Activated CD4-positive, CD25-positive, alpha-beta regulatory T cell treated with anti-CD3 and anti-CD28 coated beads, Interleukin-2, amount 50 U/mL, for 72 hours (primary cell): ENCODE measurements around the gene CHN2.

Experiments used
- DNase-seq: peaks from one replicate; pipeline ENCODE4 v3.0.0; 2021

Gene CHN2

DNA sequence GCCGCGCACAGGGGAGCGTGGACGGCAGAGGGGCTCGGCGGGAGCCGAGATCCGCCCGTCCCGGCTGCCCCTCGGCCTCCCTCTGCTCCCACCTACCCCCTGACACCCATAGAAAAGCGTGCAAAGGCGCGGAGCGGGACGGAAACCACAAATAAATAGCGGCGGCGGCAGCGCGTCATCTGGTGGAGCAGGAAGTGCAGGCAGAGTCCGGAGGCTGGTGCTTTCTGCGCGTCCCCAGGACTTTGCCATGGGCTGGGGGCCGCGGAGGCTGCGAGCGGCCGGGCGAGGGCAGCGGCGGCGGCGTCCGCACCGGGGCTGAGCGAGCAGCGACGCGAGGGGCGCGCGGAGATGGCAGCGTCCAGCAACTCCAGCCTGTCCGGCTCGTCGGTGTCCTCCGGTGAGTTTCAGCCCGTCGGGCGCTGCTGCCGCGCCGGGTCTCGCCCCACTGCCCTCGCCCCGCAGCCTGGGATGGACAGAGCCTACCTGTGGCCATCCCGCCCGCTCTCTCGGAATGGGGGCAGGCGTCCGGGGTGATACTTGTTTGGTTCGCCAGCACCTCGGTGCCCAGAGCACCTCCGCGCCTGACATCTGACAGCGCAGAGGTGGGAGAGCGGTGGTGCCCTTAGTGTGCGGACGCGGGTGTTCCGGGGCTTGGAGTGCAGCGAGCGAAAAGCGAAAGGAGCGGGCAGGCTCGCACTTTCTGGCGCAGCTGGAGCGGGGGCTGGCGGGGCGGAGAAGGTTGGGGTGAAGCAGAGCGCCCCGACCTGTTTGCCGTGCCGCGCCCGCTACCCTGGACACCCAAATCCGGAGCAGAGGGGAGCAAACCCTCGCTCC is at the start of gene CHN2:
Gene CHN2, plus strand, starts transcription at position 182 of the 834 bp plus-strand sequence.
- DNase-seq, result peak; percentile 31

GRCh38 chr7:29145553-29146056 is 49.0 kb upstream of the CHN2 start:
- no peak for DNase-seq

- no peak for DNase-seq
Observed at GRCh38 chr7:29146057-29146706, 48.4 kb upstream of the CHN2 start, which contains the start of gene CPVL. Gene CPVL (minus strand): TSS chr7:29146537. CDS start chr7:29121061, 25,476 bp downstream.

GRCh38 chr7:29146888-29147609 is 47.5 kb upstream of the CHN2 start:
- no peak for DNase-seq

- no peak for DNase-seq
Observed at GRCh38 chr7:29147821-29148220, 46.8 kb upstream of the CHN2 start.

DNA sequence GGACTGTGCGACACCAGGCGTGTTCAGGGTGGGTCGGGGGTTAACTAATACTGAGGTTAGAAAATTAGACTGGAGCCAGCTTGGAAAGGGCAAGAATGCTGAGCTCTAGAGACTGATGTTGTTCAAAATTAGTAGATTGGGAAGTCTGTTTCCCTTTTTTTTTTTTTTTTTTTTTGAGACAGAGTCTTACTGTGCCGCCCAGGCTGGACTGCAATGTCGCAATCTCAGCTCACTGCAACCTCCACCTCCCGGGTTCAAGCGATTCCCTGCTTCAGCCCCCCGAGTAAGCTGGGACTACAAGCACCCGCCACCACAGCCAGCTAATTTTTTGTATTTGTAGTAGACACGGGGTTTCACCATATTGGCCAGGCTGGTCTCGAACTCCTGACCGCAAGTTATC is 45.5 kb upstream of the CHN2 start:
- no peak for DNase-seq

- no peak for DNase-seq
Observed at GRCh38 chr7:29150856-29151255, 43.7 kb upstream of the CHN2 start.

GRCh38 chr7:29154076-29154475 is 40.5 kb upstream of the CHN2 start:
- DNase-seq, result no peak

DNA sequence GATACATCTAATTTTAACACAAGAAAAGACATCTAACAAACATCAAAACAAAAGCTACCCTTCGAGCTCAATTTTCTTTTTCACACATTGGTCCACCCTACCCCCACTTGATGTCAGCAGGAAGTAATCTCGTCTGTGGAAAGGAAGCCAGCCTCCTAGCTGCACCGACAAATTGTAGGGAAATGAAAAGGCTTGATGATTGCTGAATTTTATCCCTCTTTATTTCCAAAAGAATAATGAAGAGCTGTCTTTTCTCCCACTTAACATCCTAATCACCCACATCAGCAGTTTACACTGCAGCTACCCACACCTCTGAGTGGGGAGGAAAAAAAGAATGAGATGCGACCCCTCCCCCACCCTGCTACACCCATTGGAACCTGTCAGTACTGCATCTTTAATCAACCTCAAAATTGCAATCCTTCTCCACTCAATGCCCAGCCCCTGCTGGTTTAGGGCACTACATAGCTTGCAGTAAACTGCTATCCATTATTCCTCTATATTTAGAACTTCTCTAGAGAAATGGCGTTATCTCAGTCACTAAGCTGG is 37.6 kb upstream of the CHN2 start:
- DNase-seq, result no peak

GRCh38 chr7:29158795-29159423 is 35.7 kb upstream of the CHN2 start:
- DNase-seq, result no peak

DNA sequence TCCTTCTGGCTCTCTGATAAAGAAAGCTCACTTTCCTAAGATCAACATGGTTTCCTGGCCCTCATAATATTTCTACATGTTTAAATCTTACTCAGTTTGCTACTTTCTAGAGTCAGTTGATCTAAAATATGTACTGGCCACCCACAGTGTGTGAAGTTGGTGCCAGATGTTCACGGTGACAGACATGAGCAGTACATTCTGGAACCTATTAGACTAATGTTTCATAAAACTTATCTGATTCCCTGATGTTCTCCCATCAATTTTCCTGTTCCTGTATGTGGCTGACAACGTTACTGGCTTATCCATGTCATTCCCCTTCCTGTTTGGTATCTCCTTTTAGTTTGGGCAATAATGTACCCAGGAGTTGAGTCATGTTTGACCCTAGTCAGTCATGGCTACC is 34.5 kb upstream of the CHN2 start:
- DNase-seq, result no peak

GRCh38 chr7:29161231-29161630 is 33.3 kb upstream of the CHN2 start:
- DNase-seq, result no peak

DNA sequence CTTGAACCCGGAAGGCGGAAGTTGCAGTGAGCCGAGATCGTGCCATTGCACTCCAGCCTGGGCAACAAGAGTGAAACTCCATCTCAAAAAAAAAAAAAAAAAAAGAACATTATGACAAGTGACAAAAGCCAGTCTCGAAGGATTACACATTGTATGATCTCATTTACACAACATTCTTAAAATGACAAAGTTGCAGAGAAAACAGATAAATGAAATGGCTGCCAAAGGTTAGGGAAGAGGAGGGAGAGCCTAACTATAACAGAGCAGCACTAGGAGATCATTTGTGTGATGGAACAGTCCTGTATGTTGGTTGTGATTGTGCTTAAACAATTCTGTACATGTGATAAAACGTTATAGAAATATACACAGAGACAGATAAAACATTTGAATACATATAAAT is 32.0 kb upstream of the CHN2 start:
- no peak for DNase-seq

DNA sequence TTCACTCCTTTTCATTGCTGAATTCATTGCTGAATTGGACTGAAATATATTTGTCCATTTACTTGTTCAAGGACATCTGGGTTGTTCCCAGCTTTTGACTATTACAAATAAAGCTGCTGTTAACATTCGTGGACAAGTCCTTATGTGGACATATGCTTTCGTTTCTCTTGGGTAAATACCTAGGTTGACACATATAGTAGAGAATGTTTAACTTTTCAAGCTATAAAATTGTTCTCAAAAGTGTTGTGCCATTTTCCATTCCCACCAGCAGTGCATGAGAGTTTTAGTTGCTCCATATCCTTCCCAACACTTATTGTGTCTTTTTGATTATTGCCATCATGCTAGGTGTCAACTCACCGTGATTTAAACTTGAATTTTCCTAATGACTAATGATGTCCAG is 30.7 kb upstream of the CHN2 start:
- DNase-seq, result no peak

- DNase-seq, result no peak
Observed at GRCh38 chr7:29167721-29168120, 26.9 kb upstream of the CHN2 start.

GRCh38 chr7:29170781-29171180 is 23.8 kb upstream of the CHN2 start:
- DNase-seq, result no peak

DNA sequence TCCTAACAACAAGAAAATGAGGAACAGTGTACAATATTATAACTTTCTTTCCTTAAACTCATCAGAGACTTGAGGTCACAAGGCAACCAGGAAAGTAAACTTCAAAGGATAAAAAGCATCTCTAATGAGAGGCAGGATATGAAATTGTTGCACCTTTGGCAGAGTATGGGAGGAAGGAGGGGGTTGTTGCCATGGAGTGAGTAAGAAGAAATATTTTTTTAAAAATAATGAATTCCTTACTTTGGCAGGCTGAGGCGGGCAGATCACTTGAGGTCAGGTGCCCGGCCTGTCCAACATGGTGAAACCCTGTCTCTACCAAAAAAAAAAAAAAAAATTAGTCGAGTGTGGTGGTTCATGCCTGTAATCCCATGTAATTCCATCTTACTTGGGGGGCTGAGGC is 21.1 kb upstream of the CHN2 start:
- DNase-seq, result no peak

- no peak for DNase-seq
Observed at GRCh38 chr7:29177963-29178600, 16.5 kb upstream of the CHN2 start.

DNA sequence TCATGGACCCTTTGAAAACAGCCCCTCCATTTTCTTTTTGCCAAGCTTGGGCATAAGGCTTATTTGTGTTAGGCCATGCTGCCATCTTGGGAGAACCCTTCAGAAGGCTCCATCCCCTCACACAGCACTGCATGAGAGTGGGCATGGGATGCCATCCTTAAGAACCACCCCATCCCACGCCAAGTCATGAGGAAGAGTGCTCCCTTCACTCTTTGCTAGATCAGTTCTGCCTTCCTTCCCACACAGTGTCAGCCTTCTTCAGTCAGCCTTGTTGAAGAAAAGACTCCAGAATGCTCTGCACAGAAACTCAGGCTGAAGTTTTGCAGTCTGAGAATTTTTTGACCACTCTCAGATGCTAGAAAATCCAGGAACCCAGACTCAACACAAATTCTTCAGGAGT is 15.5 kb upstream of the CHN2 start:
- no peak for DNase-seq

DNA sequence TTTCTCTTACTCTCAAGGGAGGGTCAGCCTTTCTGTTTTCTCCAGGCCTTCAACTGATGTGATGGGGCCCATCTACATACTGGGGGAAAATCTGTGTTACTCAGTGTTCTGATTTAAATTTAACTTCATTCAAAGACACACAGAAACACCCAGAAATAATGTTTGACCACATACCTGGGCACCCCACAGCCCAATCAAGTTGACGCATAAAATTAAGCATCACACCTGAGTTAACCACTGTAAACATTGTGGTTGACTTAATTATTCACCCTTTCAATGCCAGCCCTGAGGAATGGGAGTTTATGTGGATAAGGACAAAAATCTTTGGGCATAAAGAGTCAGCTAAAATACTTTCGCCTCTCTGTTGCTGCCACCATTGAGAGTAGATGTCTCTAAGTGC is 10.0 kb upstream of the CHN2 start:
- no peak for DNase-seq

- DNase-seq, result no peak
Observed at GRCh38 chr7:29185613-29186012, 9.0 kb upstream of the CHN2 start.

DNA sequence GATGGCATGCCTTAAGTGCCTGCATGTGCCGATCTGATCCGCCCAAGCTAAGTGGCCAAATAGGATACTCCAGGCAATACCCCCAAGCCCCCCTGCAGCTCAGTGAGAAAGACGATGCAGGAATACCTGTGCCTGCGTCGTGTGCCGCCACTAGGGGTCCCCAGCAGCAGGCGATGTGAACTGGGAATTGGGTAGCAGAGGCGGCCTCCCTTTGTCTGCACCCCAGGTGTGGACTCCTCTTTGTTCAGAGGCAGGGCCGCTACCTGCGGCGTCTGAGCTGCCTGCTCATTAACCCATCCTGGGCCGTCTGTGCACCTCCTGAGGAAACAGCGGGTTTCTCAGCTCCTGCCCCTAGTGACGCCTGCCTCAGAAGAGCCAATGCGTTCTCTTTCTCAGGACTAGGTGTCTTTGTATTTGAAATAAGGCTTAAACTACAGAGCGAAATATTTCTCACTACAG is 4.8 kb upstream of the CHN2 start:
- DNase-seq, result peak; percentile 31
